T-helper 2 cell treated with Interferon-gamma antibody and Interleukin-4, amounts not matched to agents 100 ng/mL and 5 ng/mL, for 36 hours (primary cell): ENCODE measurements around the gene PUM1. TPM values are rescaled to one million over a fixed set of nuclear protein-coding genes. Genes with fewer than 3 reads are reported as not detected.

Source experiments
- intact Hi-C: fragments of 100-400 bp; cut with micrococcal nuclease; formaldehyde crosslinking; loops from one replicate; pipeline ENCODE4 v1.15.1; 2023
- total RNA-seq: library from RNA; stranded (reverse); gene quantifications from 2 replicates; pipeline ENCODE4 v1.2.3, GENCODE V29; 2022

PUM1 gene
- total RNA-seq, 1 donor from 2014 or later = 117 TPM

DNA sequence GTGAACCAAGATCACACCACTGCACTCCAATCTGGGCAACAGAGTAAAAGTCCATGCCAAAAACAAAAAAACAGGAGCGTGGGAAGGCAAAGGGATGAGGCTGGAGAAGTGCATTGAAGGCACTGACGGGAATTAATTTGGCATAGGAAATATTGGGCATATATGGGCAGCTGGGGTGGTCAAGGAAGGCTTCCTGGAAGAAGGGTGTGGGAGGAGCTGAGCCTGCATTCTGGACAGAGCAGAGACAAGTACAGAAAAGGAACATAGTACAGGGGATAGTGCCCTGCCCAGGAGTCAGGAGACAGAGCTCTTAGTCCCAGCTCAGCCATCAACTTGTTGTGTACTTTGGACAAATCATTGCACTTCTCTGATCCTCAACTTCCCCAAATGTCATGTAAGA lies 168.6 kb downstream of the PUM1 start:
- intact Hi-C loops = no loop called here

GRCh38 chr1:30895944-30896660 lies 169.4 kb downstream of the PUM1 start:
- intact Hi-C loops = no loop called here

- intact Hi-C loops = no loop called here
Measured at GRCh38 chr1:30895382-30895943, 170.1 kb downstream of the PUM1 start.

DNA sequence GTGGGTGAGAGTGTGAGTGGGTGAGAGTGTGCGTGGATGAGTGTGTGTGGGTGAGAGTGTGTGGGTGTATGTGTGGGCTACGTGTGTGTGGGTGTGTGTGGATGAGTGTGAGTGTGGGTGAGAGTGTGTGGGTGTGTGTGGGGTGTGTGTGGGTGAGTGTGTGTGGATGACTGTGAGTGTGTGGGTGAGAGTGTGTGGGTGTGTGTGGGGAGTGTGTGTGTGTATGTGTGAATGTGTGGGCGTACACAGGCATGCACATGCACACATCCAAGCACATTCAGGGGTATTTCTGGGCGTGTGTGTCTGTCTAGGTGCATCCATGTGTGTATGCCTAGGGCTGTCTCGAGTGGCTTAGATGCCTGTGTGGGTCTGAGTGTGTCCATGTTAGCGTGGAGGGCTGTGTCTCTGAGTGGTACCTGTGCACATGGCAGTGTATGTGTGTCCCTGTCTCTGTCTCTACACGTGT lies 171.0 kb downstream of the PUM1 start:
- intact Hi-C loops = no loop called here

DNA sequence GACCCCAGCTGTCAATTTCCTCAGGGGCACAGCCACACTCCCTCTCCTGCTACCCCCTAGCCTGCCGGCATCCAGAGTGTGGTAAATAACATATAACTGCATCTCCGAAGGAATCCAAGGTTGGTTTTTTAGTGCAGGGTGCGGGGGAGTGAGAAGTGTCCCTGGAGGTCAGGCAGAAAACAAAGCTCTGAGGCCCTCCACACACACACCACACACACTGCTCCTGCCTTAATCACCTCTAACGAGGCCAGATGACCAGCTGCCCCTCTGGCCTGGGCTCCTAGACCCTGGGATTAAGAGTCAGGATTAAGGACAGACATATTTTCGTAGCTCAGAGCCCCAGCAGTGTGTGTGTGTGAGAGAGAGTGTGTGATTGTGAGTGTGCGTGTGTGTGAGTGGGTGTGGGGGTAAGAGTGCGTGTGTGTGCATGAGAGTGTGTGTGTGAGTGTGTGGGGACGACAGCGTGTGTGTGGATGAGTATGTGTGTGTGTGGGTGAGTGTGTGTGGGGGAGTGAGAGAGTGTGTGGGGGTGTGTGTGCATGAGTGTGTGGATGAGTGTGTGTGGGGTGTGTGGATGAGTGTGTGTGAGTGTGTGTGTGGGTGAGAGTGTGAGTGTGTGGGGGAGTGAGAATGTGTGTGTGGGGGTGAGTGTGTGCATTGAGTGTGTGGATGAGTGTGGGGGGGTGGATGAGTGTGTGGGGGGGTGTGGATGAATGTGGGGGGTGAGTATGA lies 171.6 kb downstream of the PUM1 start:
- intact Hi-C loops = no loop called here

GRCh38 chr1:30892671-30893073 lies 172.8 kb downstream of the PUM1 start:
- intact Hi-C loops = no loop called here

DNA sequence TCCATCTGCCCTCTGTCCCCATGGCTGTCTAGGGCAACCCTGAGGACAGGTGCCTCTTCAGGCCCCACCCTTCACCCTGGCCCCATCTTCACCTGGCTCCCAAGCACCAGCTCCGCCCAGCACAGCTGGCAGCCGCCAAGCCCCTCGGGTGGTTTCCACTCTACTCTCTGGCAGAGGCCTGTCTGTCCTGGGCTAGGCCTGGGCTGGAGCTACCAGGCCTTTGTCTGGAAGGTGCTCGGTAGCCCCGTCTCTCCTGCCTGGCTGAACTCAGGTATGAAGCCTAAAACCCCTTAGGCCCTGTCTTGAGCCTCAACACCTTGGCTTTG lies 174.3 kb downstream of the PUM1 start:
- intact Hi-C loops = no loop called here

DNA sequence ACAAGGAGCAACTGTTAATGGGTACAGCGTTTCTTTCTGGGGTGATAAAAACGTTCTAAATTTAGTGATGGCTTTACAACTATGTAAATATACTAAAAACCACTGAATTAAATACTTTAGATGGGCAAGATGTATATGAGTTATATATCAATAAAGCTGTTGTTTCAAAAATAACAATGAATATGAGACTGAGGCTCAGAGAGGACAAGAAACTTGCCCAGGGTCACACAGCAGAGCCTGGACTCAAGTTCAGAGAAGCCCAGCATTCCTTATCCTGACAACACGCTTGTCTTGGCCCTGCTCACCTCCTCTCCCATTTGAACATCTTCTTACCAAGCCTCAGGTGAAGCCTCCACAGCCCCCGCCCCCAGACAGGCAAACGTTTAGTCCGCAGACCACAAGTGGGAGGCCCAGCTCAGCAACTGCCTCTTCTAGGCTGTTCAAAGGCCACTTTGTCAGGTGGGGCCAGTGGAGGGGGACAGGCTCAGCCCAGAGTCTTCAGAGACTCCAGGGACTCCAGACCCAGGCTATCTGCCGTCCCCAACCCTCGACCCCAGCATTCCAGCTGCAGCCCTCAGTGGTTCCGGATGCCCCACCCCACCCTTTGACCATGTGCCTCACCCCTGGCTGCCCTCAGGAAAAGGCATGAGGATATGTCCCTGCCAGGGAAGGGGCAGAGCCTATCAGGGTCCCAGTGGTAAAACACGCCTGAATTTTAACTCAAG lies 174.9 kb downstream of the PUM1 start:
- intact Hi-C loops = no loop called here

- intact Hi-C loops = no loop called here
Measured at GRCh38 chr1:30889511-30889910, 176.0 kb downstream of the PUM1 start.

- intact Hi-C loops = no loop called here
Measured at GRCh38 chr1:30888975-30889374, 176.5 kb downstream of the PUM1 start.

- intact Hi-C loops = no loop called here
Measured at GRCh38 chr1:30888391-30888790, 177.1 kb downstream of the PUM1 start.

GRCh38 chr1:30887485-30888315 lies 177.8 kb downstream of the PUM1 start:
- intact Hi-C loops = no loop called here

GRCh38 chr1:30886710-30887428 lies 178.6 kb downstream of the PUM1 start:
- intact Hi-C loops = no loop called here

DNA sequence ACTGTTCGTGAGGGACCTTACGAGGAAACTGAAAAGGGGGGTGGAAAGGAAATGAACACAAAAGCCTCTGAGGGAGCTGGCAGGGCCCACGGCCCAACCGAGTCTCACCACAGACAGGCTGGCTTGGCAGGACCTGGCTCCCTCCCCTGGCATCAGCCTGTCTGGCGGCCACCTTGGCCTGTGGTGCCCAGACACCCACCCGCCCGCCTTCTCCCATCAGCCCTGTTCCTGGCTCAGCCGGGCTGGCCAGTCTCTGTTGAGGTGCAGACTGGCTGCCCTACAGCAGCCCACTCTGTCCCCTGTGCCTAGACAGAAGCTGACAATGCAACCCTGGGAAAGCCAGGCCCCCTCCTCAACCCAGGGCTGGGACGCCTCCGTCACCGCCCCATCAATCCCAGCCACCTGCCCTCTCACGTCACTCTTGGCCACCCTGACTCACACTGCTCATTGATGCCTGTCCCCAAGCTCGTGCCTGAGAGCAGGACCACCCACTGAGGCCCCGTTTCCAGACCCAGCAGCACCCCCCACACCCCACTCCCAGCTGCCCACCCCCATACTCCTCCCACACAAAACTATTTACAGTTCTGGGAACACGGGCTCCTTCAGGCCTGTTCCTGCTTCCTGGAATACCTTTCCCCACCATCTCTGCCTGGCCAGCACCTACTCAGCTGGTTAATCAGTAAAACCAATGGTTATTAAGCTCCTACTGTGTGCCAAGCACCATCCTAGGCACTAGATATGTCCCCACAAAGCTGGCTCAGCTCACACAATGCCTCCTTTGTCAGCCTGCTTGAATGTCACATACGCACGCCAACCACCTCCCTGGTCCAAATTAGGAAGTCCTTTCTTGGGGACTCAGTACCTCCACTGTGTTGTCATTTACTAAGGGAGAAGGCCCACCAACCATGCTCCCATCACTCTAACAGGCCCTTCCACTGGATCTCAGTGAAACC lies 179.7 kb downstream of the PUM1 start:
- intact Hi-C loops = no loop called here

DNA sequence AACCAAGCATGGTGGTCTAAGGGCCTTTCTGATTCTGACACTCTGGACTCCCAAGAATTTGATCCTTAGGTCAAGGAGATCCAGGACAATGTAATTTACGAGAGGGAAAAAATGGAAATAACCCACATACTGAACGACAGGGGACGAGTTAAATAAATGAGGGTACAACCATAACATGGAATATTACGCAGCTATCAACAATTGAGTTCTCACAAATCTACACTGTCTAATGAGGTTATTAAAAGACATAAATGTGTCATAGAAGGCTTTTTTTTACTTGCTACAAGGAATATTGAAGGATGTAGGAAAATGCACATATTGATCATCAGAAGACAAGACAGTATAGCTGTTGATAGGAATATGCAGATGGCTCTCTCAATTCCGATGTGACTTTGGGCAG lies 180.8 kb downstream of the PUM1 start:
- intact Hi-C loops = no loop called here

DNA sequence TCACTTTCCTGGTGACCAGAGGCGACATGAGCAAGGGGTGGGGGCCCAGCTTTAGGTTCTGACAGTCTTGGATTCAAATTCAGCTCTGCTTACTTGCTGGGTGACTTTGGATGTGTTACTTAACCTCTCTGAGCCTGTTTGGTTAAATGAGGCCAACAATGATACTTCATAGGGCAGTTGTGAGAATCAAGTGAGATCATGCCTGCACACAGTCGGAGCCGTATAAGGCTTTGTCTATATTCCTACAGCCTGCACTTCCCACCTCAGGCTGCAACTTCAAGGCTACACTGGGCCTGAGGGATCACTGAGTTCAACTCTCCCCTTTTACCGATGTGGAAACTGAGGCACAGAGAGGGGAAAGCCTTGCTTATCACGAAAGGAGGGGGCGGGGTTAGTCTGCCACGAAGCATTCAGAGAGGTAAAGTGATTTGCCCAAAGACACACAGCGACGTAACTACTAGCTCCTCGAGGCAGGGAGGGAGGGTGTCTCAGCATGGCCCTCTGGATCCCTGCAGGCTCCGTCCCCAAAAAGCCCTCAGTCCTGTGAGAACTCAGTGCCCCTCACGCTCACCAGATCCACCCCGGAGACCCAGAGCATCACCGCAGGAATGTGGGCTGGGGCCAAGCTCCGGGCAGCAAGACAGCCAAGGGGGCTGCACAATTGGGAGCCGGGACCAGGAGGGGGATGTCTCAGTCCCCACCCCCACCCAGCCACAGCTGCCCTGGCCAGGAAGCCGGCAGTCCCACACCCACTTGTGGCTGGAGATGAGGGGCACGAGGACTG lies 181.9 kb downstream of the PUM1 start:
- intact Hi-C loops = no loop called here

DNA sequence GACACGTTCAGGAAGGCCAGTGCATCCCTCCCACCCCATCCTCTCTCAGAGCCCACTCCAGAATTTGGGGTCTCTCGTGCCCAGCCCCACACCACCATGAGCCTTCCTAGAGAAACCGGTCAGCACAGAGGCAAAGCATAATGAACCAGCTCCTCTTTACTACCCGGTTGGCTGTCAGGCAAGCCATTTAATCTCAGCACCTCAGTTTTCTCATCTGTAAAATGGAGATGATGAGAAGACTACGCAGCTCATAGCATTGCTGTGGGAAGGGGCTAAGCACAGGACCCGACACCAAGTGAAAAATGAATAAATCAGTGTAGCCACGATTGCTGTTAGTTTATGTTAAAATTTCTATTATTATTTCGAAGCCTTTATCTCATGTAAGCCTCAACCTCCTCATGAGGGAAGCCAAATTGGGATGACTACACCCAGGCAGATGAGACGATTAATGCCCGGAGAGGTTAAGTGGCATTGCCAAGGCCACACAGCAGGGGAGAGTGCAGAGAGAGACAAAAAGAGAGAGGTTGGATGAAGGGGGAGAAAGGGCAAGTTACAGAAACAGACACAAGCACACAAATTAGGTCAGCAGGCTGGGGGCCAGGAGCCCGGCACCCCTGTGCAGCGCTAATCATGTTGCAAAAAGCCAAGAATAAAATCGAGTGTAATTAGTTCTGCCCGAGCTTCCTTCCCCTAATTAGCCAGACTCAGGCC lies 182.7 kb downstream of the PUM1 start:
- intact Hi-C loops = no loop called here
